ENCODE data around the gene ZFP3.

DNA sequence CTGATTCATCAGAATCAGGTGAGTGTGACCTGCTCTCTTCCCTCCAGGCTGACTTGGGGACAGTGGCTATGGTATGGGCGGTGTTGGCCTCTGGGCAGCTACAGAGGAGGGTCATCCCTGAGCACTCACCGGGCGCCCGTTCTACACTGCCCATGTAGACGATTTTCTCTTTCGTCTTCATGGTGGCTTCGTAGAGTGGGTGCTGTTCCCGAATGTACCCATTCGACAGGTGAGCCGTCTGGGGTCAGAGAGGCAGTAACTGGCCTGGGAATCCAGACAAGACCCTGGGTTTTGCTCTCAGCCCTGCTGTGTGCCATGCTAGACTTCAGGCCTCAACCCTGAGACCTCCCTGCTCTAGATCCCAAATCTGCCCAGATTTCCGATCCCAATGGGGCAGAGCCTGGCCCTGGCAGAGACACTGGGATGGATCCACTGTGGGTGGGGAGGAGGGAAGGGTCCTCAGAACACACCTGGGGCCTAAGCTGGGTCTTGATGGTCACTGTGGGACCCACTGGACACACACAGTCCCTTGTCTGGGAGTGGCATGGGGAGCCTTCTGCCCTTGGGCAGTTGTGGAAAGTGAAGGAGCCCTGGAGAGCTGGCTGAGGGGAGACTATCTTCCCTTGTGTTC lies 50.8 kb downstream of the ZFP3 start:
- TF ChIP-seq, protein P1, sequence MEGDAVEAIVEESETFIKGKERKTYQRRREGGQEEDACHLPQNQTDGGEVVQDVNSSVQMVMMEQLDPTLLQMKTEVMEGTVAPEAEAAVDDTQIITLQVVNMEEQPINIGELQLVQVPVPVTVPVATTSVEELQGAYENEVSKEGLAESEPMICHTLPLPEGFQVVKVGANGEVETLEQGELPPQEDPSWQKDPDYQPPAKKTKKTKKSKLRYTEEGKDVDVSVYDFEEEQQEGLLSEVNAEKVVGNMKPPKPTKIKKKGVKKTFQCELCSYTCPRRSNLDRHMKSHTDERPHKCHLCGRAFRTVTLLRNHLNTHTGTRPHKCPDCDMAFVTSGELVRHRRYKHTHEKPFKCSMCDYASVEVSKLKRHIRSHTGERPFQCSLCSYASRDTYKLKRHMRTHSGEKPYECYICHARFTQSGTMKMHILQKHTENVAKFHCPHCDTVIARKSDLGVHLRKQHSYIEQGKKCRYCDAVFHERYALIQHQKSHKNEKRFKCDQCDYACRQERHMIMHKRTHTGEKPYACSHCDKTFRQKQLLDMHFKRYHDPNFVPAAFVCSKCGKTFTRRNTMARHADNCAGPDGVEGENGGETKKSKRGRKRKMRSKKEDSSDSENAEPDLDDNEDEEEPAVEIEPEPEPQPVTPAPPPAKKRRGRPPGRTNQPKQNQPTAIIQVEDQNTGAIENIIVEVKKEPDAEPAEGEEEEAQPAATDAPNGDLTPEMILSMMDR (IDR thresholded peaks at IDR 0.05) = no peak
- TF ChIP-seq POLR2AphosphoS5 (IDR thresholded peaks at IDR 0.05) = no peak

Data from transverse colon (tissue), 4 donors.